NCI-H1930 (cell line): ENCODE data around the gene SPECC1.
"Not testable (repeated sequence)": the region's sequence is repeated elsewhere in the genome, so short reads cannot be mapped to it uniquely, and the experiment has no call there.

Source experiments
- DNase-seq, 2 experiments: peaks; one replicate each; lab custom pipeline; 2025; lab: John Stamatoyannopoulos, UW

Gene SPECC1

GRCh38 chr17:20313306-20313705 lies 304.1 kb downstream of the SPECC1 start:
- no peak for DNase-seq

- no peak for DNase-seq
These were observed 304.7 kb downstream of the SPECC1 start for GRCh38 chr17:20313891-20314290.

- no peak for DNase-seq
These were observed 305.7 kb downstream of the SPECC1 start for GRCh38 chr17:20314834-20315233.

GRCh38 chr17:20315311-20315710 lies 306.2 kb downstream of the SPECC1 start:
- DNase-seq: no peak

- DNase-seq: no peak
These were observed 306.7 kb downstream of the SPECC1 start for GRCh38 chr17:20315821-20316220.

GRCh38 chr17:20320535-20321229 lies 311.5 kb downstream of the SPECC1 start:
- not testable (repeated sequence) for DNase-seq

GRCh38 chr17:20321357-20321756 lies 312.2 kb downstream of the SPECC1 start:
- DNase-seq: not testable (repeated sequence)

GRCh38 chr17:20327739-20328138 lies 318.6 kb downstream of the SPECC1 start:
- not testable (repeated sequence) for DNase-seq

- DNase-seq: not testable (repeated sequence)
These were observed 342.2 kb downstream of the SPECC1 start for GRCh38 chr17:20351405-20351804.

GRCh38 chr17:20352567-20352966 lies 343.4 kb downstream of the SPECC1 start:
- DNase-seq: not testable (repeated sequence)

- DNase-seq: not testable (repeated sequence)
These were observed 354.7 kb downstream of the SPECC1 start for GRCh38 chr17:20363846-20364245.
